HG03342 (cell line): ENCODE results near the gene SLC12A6.
"Not testable (repeated sequence)": the region's sequence is repeated elsewhere in the genome, so short reads cannot be mapped to it uniquely, and the experiment has no call there.

Experiments
- ATAC-seq: cut with Tn5 transposase; IDR thresholded peaks from one replicate; pipeline ENCODE4 v1.9.1; 2021; ENCODE audit warnings: mild to moderate bottlenecking, moderate library complexity; ENCODE audit not compliant: unreplicated experiment

SLC12A6 gene

GRCh38 chr15:34209421-34210282 is 127.9 kb downstream of the SLC12A6 start, which contains the start of gene KATNBL1:
Gene KATNBL1 (minus strand): TSS chr15:34210096. CDS start chr15:34163676, 46,420 bp downstream.
- ATAC-seq = peak; percentile 94

- ATAC-seq = no peak
Measured at GRCh38 chr15:34206011-34206410, 131.6 kb downstream of the SLC12A6 start.

- ATAC-seq = no peak
Measured at GRCh38 chr15:34203936-34204335, 133.6 kb downstream of the SLC12A6 start.

GRCh38 chr15:34203305-34203704 is 134.3 kb downstream of the SLC12A6 start:
- ATAC-seq = no peak

GRCh38 chr15:34193272-34193671 is 144.3 kb downstream of the SLC12A6 start:
- ATAC-seq = not testable (repeated sequence)

GRCh38 chr15:34188711-34189110 is 148.9 kb downstream of the SLC12A6 start:
- ATAC-seq = no peak

GRCh38 chr15:34185666-34186065 is 151.9 kb downstream of the SLC12A6 start:
- no peak for ATAC-seq

GRCh38 chr15:34182942-34183341 is 154.6 kb downstream of the SLC12A6 start:
- no peak for ATAC-seq
